GM18870 (cell line): Measurements from ENCODE around the gene HPS1.

Source experiments
- ATAC-seq: cut with Tn5 transposase; IDR thresholded peaks from one replicate; pipeline ENCODE4 v1.9.1; 2021; ENCODE audit warnings: moderate library complexity; ENCODE audit not compliant: unreplicated experiment

The HPS1 gene

DNA sequence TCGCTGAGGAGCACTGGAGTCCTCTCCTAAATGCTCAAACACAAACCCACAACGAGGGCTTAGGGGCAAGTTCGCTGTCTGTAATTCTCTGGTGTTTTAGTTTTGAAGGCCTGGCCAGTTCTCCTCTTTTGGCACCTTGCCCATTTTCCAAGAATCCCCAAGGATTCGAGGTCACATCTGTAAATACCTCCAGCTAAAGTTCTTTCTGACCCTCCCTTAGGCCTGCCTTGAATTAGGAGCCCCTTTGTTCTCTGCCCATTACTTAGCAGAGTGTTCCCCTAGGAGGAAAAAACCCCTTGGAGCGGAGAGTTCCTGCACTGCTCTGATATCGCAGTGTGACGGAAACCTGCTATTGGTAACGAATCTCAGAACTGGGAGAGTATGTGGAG, 31.0 kb downstream of the HPS1 start:
- no peak for ATAC-seq

GRCh38 chr10:98414932-98415730, 31.6 kb downstream of the HPS1 start, which contains the start of gene PYROXD2:
Gene PYROXD2 (minus strand): TSS chr10:98415182. CDS start chr10:98415135, 47 bp downstream.
- ATAC-seq, result no peak

- ATAC-seq, result no peak
Measured at GRCh38 chr10:98414578-98414931, 32.2 kb downstream of the HPS1 start.

GRCh38 chr10:98411768-98412167, 35.0 kb downstream of the HPS1 start:
- ATAC-seq, result no peak

GRCh38 chr10:98411166-98411565, 35.6 kb downstream of the HPS1 start:
- no peak for ATAC-seq

GRCh38 chr10:98410759-98411158, 36.0 kb downstream of the HPS1 start:
- no peak for ATAC-seq

DNA sequence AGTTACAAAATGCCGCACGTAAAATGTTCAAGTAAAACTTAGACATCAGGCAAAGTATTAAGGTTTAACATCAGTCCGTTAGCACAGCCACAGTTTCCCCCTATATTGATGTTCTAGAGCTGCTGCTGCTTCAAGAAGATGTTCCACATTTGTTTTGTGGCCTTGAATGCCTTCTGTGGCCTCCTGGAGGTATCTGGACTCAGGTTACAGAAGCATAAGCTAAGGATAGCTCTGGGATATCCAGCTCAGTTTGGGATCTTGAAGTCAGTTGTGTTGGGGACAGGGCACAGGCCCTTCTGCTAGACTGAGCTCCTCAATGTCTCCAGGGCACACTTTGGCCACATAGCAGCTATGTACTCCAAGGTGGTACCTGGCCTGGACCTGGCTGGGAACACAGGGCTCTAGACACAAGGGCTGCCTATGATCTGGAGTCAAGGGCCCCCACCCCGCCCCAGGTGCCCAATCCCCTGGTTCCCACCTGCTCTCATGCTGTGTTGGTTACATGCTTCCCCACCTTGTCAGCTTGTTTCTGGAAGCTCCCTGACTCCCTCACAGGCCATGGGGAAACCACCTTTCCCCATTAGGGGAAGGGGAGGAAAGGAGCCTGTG, 36.5 kb downstream of the HPS1 start:
- ATAC-seq, result no peak

DNA sequence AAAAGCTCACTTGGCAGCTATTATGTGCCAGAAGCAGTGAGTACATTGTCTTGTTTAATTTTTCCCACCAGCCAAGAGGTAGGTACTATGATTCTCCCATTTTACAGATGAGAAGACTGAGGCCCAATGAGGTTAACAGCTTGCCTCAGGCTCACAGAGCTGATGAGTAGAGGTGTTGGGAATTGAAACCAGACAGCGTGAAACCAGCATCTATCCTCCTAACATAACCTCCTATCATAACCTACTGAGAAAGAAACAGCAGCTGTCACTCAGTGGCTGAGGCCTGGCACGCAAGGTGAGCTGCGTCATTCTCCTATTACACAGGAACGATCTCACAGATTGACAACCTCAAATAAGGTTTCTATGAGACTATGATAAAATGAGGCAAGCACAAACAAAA, 37.9 kb downstream of the HPS1 start:
- no peak for ATAC-seq

DNA sequence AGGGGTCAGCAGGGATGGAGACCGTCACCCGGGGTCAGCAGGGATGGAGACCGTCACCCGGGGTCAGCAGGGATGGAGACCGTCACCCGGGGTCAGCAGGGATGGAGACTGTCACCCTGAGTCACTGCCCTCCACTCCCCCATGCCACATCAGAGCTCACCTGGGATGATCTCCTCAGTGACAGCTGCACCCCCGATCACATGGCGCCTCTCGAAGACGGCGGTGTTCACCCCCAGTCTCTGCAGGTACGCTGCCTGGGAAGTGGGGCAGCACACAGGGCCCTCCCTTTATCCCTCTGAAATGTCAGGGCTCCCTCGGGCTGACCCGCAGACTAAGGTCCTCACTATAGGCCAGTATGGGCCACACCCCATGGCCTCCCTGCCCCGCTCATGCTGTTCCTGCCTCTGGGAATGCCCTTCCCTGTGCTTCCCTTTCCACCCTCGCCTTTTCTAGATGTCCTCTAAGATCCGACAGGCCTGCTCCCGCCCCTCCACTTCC, 38.9 kb downstream of the HPS1 start:
- ATAC-seq, result no peak

GRCh38 chr10:98407017-98407743, 39.6 kb downstream of the HPS1 start:
- ATAC-seq, result no peak

DNA sequence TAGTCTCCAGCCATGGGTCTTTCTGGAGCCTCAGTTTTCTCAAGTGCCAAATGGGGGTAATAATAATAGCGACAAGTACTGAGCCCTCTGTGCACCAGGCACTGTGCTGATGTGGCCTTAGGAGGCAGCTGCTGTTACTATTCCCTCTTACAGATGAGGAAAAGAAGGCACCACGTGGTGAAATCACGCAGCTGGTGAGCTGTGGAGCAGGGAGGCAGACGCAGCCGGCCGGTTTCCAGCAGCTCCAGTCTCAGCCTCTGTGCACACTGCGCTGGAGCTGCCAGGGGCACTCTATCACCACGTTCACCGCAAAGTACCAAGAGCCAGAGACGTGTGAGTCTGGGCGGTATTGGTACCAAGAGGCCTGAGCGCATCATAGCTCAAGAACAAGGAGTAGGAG, 41.3 kb downstream of the HPS1 start:
- no peak for ATAC-seq

GRCh38 chr10:98404571-98405359, 42.0 kb downstream of the HPS1 start:
- ATAC-seq, result peak; percentile 44

- no peak for ATAC-seq
Measured at GRCh38 chr10:98403812-98404504, 42.8 kb downstream of the HPS1 start.

DNA sequence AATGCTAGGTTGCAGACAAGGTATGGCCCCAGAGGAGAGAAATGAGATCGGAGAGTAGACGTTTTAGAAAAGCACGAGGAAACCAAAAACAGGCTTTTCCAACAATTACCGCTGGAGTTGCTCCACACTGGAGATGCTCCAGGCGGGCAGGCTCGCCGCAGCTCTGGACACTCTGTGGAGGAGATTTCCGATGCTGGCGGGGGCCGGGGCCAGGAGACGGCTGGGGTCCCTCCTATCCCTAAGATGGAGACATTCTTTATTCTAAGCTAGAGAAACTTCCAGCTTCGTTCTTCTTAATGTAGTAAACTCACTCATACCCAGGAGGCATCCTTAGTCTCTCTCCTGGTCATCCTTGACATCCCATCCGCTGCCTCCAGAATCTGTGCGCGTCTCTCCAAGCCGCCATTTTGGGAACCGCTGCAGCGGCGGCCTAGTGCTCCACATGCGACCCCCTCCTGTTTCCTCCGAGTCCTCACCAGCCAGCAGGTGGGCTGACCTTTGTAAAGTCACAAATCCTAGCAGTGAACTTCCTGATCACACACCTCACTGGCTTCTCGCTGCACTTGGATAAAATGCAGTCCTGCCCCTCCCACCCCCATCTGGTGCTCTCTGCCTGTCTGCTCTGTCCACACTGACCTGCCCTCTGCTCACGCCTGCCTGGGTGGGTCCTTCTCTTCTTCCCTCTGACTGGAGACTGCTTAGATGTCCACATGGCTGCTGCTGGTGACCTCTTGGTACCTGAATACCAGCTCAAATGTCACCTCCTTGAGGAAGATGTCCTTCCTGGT, 43.6 kb downstream of the HPS1 start:
- no peak for ATAC-seq

DNA sequence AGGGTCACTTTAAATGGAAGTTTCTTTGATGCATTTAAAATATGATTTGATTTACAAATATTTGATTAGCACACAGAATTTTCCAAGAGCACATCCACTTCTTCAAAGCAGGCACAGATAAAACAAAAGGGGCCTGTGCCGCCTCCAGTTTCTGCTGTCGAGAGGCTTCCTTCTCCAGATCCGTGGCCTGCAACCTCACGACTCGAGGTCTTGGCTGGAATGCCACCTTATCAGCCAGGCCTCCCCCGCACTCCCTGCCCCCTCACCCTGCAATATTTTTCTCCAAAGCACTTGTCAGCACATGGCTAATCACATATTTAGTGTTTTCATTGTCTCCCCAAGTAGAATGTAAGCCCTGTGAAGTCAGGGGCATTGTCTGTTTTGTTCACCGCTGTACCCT, 44.3 kb downstream of the HPS1 start:
- no peak for ATAC-seq

- no peak for ATAC-seq
Measured at GRCh38 chr10:98400482-98400881, 46.3 kb downstream of the HPS1 start.

GRCh38 chr10:98399784-98400183, 47.0 kb downstream of the HPS1 start:
- no peak for ATAC-seq

GRCh38 chr10:98397089-98397600, 49.6 kb downstream of the HPS1 start:
- ATAC-seq, result no peak
